H1 (cell line): ENCODE results near the gene MSH5.

ENCODE experiments used
- CEBPB ChIP-seq: IDR thresholded peaks from 2 replicates; pipeline ENCODE4 v1.6.1; 2012; ENCODE audit warnings: low read depth, low read length
- CREB1 ChIP-seq: IDR thresholded peaks from 2 replicates; pipeline ENCODE4 v1.6.1; 2012; ENCODE audit warnings: inconsistent platforms
- GABPA ChIP-seq: IDR thresholded peaks from 2 replicates; pipeline ENCODE4 v1.6.1; 2011; ENCODE audit warnings: mild to moderate bottlenecking, low read length, moderate library complexity, borderline replicate concordance; ENCODE audit not compliant: insufficient read depth
- MAX ChIP-seq: IDR thresholded peaks from 2 replicates; pipeline ENCODE4 v1.6.1; 2012; ENCODE audit warnings: inconsistent platforms
- SRF ChIP-seq: IDR thresholded peaks from 2 replicates; pipeline ENCODE4 v1.6.1; 2011; ENCODE audit warnings: mild to moderate bottlenecking, low read depth, low read length, moderate library complexity
- TF ChIP-seq, protein P1 (sequence below): IDR thresholded peaks from 2 replicates; pipeline ENCODE4 v1.6.1; 2011; ENCODE audit warnings: low read length, improper control_type of control experiment

DNA sequence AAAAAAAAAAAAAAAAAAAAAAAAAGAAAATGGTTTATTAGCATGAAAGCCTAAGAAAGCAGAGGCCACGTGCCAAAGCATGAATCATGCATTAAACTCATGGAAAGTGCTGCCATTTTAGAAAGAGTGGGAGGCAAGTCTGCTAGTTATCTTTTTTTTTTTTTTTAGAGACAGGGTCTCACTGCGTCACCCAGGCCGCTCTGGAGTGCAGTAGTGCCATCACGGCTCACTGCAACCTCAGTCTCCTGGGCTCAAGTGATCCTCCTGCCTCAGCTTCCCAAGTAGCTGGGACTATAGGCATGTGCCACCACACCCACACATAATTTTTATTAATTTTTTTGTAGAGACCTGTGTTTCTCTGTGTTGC is 32.2 kb downstream of the MSH5 start:
- TF ChIP-seq SRF (no peak), CEBPB (no peak), MAX (no peak), CREB1 (no peak), GABPA (no peak)
- TF ChIP-seq, protein P1, sequence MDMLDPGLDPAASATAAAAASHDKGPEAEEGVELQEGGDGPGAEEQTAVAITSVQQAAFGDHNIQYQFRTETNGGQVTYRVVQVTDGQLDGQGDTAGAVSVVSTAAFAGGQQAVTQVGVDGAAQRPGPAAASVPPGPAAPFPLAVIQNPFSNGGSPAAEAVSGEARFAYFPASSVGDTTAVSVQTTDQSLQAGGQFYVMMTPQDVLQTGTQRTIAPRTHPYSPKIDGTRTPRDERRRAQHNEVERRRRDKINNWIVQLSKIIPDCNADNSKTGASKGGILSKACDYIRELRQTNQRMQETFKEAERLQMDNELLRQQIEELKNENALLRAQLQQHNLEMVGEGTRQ, result no peak
